Testis (tissue), 3 donors: ENCODE data around the gene SLC6A7. TPM values are rescaled to one million over a fixed set of nuclear protein-coding genes. Genes with fewer than 3 reads are reported as not detected.

Experiments used
- DNase-seq: peaks from one replicate; pipeline ENCODE4 v3.0.0-alpha.2; 2019
- H3K27ac ChIP-seq, 2 donors: fragments of 200-600 bp; sonication (generic); one replicate each; pipeline ENCODE4 v1.5.1; 2019
- H3K27me3 ChIP-seq: fragments of 200-600 bp; sonication (generic); one replicate; pipeline ENCODE4 v1.5.1; 2019
- H3K36me3 ChIP-seq: fragments of 200-600 bp; sonication (generic); one replicate; pipeline ENCODE4 v1.5.1; 2017; ENCODE audit warnings: low read depth; ENCODE audit errors: missing control alignments
- H3K4me1 ChIP-seq: fragments of 200-600 bp; sonication (generic); one replicate; pipeline ENCODE4 v1.5.1; 2019
- H3K4me3 ChIP-seq, 2 donors: fragments of 200-600 bp; sonication (generic); one replicate each; pipeline ENCODE4 v1.5.1; 2017 to 2019
- H3K9me3 ChIP-seq: fragments of 200-600 bp; sonication (generic); one replicate; pipeline ENCODE4 v1.5.1; 2017
- CTCF ChIP-seq, 3 experiments: fragments of 450-650 bp in 2 of 3; fragments of 200-600 bp in 1 of 3; sonication (generic) in 1 of 3; IDR thresholded peaks; one replicate each; pipeline ENCODE4 v1.5.1; 2016 to 2019; ENCODE audit warnings: antibody characterized with exemption in 3 of 3, mild to moderate bottlenecking in 2 of 3, moderate library complexity in 1 of 3
- POLR2A ChIP-seq: fragments of 450-650 bp; IDR thresholded peaks from one replicate; pipeline ENCODE4 v1.6.1; 2017; ENCODE audit warnings: antibody characterized with exemption, mild to moderate bottlenecking, moderate library complexity
- WGBS, 2 donors: methylation state at CpG; one replicate each; pipeline ENCODE4 v1.1.5; 2018; 5-methylcytosine and 5-hydroxymethylcytosine counted together
- intact Hi-C: fragments of 100-400 bp; cut with DNase I; formaldehyde crosslinking; loops from one replicate; pipeline ENCODE4 v1.15.1; 2023; ENCODE audit warnings: low total_unique reads
- polyA plus RNA-seq: library from polyadenylated mRNA; stranded (reverse); fragments of 350-450 nt; fragmentation: Illumina TruSeq; extraction: RNeasy Lipid Tissue Mini Kit (QIAGEN cat#74804); gene quantifications from one replicate; pipeline ENCODE4 v1.2.3, GENCODE V29; 2014; ENCODE audit warnings: low read depth, low replicate concordance; ENCODE audit not compliant: insufficient read depth
- total RNA-seq, 2 donors: library from RNA; depleted of rRNA; stranded (reverse); fragments of >200 nt; gene quantifications; one replicate each; pipeline ENCODE4 v1.2.3, GENCODE V29; 2016

The SLC6A7 gene
- total and polyA plus RNA-seq, 3 donors from 2014 or later = 0.12 TPM; not detected in 2

DNA sequence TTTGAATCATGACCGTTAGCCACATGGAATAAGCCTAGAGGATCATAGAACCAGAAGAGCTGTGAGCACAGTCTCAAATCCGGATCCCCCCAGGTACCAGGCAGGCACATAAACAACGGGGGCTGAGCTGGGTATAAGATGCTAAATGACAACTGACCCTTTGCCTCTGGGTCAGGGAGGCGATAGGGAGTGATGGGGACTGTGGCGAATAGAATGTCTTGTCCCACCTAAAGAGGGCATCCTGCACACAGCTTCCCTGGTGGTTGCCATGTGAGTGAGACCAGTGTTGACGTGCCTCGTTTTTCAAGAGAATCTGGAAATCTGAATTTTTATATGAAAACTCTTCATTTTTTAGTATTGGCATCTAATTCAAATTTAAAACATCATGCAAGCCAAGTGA, 33.6 kb downstream of the SLC6A7 start:
- Histone ChIP-seq H3K9me3 (no peaks in the 10 kb centered on the region), H3K27me3 (no peaks in the 10 kb centered on the region), H3K27ac (no peak overlapping the region), H3K4me3 (no peak overlapping the region), H3K4me1 (no peaks in the 10 kb centered on the region), H3K36me3 (no peaks in the 10 kb centered on the region)
- WGBS, 2 donors = 89 to 92% methylated on average over 7 of the region's 7 CpGs
- no peak for TF ChIP-seq CTCF (IDR thresholded peaks at IDR 0.05)
- no peak for TF ChIP-seq POLR2A
- intact Hi-C loops = no loop called here
- no peak for DNase-seq

DNA sequence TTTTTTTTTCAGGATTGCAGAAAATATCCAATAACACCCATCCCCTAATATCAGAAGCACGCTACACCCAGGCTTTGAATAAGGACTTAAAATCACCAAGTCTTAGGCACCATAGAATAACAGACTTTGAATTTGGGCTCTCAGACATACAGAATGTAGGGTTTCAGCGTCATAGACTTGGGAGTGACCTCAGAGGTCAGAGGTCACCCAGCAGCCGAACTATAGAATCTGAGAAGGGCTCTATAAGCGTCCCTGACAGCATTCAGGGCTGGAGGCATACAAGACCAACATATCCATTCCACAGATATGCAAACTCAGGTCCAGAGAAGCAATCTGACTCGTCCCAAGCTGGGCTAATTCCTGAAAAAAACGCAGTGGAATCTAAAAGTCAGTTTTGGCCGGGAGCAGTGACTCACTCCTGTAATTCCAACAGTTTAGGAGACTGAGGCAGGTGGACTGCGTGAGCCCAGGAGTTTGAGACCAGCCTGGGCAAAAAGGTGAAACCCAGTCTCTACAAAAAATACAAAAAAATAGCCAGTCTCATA, 34.7 kb downstream of the SLC6A7 start:
- 72 to 79% methylated on average over 8 of the region's 8 CpGs for WGBS, 2 donors
- intact Hi-C loops = no loop called here
- Histone ChIP-seq H3K4me1 (no peaks in the 10 kb centered on the region), H3K27me3 (no peaks in the 10 kb centered on the region), H3K9me3 (no peaks in the 10 kb centered on the region), H3K4me3 (no peak overlapping the region), H3K27ac (no peak overlapping the region), H3K36me3 (no peaks in the 10 kb centered on the region)
- TF ChIP-seq CTCF (IDR thresholded peaks at IDR 0.05) (no peak), POLR2A (no peak)
- no peak for DNase-seq

- intact Hi-C loops = no loop called here
- Histone ChIP-seq H3K4me3 (no peak overlapping the region), H3K36me3 (no peaks in the 10 kb centered on the region), H3K27ac (no peak overlapping the region), H3K4me1 (no peaks in the 10 kb centered on the region), H3K9me3 (no peaks in the 10 kb centered on the region), H3K27me3 (no peaks in the 10 kb centered on the region)
- TF ChIP-seq CTCF (IDR thresholded peaks at IDR 0.05) (no peak), POLR2A (no peak)
- DNase-seq = no peak
- whole genome bisulfite sequencing, 2 donors = 94 to 96% methylated on average over 5 of the region's 5 CpGs
These were observed 37.2 kb downstream of the SLC6A7 start for GRCh38 chr5:150227036-150227435.

GRCh38 chr5:150227606-150228273, 37.9 kb downstream of the SLC6A7 start:
- intact Hi-C loops = no loop called here
- DNase-seq = no peak
- no peaks in the 10 kb centered on the region for H3K36me3 ChIP-seq

More at GRCh38 chr5:150227606-150228273, 37.9 kb downstream of the SLC6A7 start:
- WGBS, 2 donors = 87 to 91% methylated on average over 10 to 11 of the region's 11 CpGs
- Histone ChIP-seq H3K4me1 (no peaks in the 10 kb centered on the region), H3K9me3 (no peaks in the 10 kb centered on the region), H3K27me3 (no peaks in the 10 kb centered on the region), H3K27ac (no peak overlapping the region), H3K4me3 (no peak overlapping the region)
- TF ChIP-seq CTCF (IDR thresholded peaks at IDR 0.05) (no peak), POLR2A (no peak)
